ENCODE data around the gene ONECUT1.

The ONECUT1 gene

DNA sequence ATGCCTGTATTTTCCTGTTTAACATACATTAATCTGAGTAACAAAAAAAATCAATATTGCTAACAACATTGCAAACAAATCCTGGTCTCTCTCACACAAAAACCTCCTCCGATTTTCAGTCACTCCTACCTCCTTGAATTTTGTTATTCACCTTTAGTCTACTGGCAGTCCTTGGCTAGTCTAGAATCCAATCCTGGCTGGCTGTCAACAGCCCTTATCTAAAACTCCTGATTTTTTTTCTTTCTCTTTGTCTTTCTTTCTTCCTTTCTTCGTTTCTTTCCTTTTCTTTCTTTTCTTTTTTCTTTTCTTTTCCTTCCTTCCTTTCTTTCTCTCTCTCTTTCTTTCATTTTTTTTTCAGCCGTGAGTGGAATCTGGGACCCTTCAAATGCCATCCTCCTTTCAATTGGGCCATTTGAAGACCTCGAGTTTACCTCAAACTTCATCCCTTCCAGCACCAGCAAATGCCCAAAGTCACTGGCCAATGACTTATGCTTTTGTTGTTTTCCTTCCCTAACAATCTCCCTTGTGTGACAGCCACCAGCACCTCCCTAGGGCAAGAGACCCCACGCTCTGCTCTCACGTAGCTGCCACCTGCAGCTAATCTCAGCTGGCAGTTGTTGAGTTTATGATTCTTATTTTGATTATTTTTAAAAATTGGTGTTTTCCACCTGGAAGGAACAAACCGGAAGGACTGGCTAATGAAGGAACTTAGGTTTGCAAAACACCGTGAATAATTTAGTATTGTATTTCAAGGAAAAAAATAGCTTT is 6.8 kb upstream of the ONECUT1 start:
- DNase-seq = no peak

- no peak for DNase-seq
These were observed 6.0 kb upstream of the ONECUT1 start for GRCh38 chr15:52796228-52796521.

DNA sequence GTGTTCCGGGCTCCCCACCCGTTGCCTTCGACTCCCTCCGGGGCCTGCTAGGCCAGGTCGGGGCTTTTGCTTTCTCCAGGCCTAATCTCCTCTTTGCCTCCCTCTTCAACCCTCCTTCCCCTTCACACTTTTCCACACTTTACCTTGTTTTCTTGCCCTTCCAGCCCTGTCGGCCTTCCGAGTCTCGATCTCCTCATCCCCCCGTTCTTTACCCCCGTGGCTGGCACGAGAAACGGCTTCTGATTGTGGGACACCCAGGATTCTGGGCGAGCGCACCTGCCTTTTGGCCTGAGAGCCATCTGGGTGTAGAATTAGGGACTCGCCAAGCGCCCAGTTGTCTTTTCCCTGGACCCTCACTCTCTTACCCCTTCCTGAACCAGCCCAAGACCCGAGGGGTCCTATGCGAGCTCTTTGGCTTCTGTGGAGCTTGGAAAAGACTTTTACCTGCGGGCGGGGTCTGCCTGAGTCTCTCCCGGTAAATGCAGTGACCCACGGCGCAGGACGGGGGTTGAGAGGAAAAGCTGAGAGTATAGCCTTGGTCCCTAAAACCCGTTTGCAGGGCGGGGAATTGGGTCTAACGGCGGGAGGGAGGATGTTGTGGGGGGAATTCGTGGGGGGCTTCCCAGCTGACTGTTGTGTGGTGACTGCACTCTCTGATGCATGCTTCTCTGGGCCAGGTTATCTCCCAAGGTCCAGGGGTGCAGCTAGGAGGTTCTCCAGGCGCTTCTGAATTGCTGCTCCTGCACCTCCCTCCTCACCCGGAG is 5.5 kb upstream of the ONECUT1 start:
- DNase-seq = no peak

DNA sequence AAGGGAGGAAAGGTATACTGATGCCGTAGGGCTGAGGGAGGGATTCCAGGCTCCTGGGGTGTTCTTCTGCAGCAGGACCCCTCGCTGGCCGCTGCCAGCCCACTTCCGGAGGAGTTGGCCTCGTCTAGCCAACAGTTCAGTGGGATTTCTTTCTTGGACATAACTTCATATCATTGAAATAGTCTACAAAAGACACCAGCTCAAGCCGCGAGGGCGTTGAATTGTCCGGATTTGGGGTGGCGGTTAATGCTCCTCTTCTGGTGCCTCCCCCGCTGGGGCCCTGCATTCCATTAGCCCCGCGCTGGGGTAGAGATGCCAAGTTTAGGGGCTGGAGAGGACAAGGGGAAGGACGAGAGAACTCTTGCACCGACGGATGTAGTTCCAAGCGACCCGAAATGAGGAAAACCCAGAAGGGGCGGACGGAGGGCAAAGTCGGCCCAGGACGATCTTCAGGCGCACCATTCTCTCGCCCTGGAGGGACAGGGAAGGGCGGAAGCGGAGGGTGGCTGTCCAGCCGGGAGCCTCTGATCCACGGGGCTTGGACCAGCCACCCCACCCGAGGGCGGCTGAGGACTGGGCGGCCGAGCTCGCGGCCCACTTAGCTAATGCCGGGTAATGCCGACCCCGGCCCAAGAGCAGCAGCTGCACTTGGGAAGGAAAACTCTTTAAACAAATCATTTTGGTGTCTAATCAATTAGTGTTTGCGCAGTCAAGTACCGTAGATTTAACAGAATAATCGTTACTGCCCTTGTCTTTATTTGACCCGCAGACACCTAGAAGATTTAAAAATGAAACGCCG is 4.7 kb upstream of the ONECUT1 start:
- no peak for DNase-seq

DNA sequence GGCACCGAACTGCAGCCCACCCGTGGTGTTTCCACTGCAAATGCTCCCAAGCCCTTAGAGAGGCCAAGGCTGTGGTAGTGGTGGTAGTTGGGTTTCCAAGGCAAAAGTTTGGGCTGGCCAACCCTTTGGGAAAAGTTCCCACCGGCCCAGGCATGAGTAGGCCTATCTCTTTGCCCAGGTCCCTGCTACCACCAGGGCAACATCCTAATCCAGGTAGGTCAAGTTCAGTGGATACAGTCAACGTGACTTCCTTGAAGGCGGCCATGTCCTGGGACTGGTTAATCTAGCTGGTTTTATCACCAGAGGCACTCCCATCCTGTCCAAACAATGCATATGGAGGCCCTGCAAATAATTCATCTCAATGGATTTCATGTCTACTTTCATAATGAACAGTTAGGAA is 1.6 kb upstream of the ONECUT1 start:
- no peak for DNase-seq

GRCh38 chr15:52790941-52791751 is 1.0 kb upstream of the ONECUT1 start:
- DNase-seq = no peak

- DNase-seq = no peak
These were observed 451 bp downstream of the ONECUT1 start for GRCh38 chr15:52789601-52790168.

DNA sequence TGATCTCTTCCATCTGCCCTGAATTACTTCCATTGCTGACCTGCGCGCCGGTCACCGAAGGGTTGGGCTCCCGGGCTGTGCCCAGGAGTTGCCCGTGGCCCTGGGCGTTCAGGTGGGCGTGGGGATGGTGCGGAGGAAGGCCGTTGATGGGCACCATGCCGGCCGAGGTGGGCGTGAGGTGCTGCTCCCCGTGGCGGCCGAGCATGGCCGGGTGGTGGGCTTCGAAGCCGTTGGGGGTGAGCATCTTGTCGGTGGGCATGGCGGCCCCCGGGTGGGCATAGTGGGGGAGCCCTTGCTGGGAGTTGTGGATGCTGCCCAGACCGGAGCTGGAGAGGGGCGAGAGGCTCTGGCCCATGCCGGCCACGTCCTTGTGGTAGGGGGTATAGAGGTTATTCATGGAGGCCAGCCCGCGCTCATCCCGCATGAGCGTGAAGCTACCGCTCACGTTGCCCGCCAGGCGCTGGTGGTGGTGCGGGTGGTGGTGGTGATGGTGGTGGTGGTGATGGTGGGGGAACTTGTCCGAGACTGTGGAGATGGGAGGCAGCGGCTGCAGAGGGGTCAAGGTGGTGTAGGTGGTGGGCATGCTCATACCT is 1.0 kb downstream of the ONECUT1 start:
- no peak for DNase-seq

DNA sequence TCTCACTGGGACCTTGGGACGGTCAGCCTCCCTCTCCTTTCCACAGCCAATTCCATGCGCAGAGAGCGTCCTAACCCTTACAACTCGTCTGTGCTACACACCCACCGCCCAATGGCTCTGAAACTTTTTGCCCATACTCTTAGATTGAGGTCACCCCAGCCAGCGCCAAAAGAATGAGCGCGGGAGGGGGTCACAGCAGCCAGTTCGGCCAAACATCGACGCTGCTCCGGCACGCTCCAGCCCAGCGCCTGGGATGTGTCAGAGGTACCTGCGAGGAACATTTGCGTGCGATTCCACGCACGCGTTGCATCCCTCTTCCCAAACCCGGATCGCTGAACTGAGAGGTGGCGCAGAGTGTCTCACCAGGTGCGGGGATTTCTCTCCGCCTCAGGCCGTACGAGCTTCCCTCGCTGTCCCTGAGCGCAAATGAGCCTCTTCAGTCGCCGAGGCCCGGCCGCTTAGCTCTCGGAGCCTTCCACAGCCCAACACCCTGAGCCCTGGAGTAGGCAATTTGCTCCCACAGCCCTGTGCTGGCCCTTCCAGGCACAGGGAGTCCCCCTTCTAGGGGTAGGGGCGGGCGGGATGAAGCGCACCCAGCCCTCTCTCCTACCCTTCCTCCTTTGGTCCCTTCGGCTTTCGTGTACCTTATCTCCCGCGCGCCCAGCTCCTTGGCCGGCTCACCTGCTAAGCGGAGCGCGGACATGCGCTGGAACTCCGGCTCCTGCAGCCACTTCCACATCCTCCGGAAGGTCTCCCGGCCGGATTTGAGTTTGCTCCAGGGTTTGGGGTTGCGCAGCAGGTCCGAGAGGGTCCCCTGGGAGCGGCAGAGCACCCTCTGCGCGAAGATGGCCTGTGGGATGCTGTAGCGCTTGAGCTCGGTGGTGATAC is 1.8 kb downstream of the ONECUT1 start:
- DNase-seq = no peak

DNA sequence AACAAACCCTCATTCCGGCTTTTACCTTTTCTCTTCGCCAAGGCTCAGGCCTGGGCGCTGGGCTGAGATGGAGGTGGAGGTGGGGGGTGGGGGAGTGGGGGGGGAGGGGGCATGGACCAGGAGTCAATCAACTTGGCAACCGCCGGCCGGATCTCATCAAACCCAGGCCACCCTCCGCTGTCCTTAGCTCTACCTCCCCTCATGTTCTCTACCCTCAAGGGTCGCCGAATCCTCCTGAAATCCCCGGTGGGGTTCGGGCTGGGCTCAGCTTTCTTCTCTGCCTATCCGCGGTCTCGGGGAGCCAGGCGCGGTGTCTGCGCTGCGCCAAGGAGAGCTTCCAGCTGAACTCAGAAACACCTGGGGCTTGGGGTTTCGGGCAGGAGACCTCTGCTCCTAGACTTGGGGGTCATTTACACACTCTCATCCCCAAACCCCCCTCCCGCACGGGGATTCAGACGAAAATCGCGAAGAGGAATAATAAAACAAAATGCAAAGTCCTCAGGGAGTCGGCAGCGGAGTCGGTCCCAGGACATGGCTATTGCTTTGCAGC is 2.5 kb downstream of the ONECUT1 start:
- no peak for DNase-seq

GRCh38 chr15:52787123-52787503 is 3.0 kb downstream of the ONECUT1 start:
- no peak for DNase-seq

DNA sequence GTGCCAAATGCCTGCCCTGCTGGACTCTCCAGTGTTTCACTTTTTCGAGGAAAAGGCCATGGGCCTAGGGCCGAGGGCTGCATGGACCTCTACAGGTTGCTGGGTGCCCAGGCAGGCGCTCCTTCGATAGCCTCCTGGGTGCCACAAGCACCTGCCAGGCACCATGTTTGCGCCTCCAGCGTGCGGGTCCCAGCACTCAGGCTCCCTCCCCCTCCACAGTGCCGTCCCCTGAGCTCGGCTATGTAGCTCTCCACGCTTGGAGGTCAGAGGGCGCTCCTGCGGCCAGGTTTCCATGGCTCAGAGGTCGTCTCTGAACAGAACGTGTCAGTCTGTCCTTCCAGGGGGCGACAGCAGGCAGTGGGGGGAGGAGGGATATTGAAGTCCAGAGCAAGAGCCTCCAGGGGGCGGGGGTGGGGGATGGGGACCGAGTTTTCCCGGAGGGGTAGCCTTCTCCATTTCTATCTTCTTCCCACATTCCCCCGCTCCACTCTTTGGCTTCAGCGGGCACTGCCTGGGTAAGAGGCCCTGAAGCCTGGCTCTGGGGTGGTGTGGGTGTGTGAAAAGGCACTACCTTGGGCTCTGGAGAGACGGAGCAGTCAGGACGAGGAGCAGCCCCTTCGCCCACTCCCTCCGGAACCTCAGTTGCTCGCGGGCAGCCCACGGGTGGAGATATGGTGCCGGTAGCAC is 3.6 kb downstream of the ONECUT1 start:
- no peak for DNase-seq

- DNase-seq = no peak
These were observed 4.3 kb downstream of the ONECUT1 start for GRCh38 chr15:52785672-52786406.

GRCh38 chr15:52784799-52785671 is 5.1 kb downstream of the ONECUT1 start:
- DNase-seq = no peak

DNA sequence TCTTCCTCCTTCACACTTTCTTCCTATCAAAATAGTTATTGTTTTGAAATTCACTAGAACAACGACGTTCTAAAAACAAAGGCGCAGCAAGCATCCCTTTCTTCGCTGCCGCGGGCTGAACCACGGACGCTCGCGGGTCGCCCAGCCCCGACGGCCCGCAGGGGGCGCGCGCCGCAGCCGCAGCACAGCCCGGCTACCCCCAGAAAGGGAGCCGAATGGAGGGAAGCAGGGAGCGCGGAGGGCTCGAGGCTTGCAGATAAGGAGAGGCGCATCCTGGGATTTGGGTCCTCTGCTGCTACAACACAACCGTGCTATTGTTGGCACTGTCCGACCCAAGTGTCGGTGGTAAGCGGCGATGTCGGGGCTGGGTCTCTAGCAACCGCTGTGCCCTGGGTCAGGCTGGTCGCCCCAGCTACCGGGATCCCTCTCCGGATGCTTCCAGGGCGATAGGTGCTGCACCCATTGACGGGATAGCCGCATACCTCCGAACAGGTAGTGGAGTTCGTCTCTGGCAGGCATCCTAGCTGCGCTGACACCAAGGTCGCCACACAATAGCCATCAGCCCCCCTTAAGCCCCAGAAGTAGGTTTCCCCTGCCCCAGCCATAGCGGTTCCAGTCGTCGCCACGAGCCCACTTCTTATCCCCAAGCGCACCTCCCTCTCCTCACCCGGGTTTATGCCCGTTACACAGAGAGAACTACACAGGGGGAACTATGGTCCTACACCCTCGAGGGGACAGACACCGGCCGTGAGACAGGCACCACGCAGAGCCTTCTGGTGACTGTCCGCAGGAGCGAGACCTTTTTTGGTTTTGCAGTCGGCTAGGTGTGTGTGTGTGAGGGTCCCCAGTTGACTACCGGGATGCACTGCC is 6.0 kb downstream of the ONECUT1 start:
- no peak for DNase-seq

- DNase-seq = no peak
These were observed 6.8 kb downstream of the ONECUT1 start for GRCh38 chr15:52783191-52783829.

GRCh38 chr15:52782514-52782913 is 7.6 kb downstream of the ONECUT1 start:
- DNase-seq = no peak

Data from NCI-H2081 treated with DMSO at 0.1 percent for 48 hours (cell line).